Measurements from ENCODE around the gene KCNJ18.
"Not testable (repeated sequence)": the region's sequence is repeated elsewhere in the genome, so short reads cannot be mapped to it uniquely, and the experiment has no call there.

KCNJ18 gene

GRCh38 chr17:21710486-21710885 is 18.2 kb downstream of the KCNJ18 start:
- not testable (repeated sequence) for H3K36me3 ChIP-seq (ENCODE audit: control insufficient read depth, insufficient read depth, low read length); H3K4me1 ChIP-seq (ENCODE audit: control insufficient read depth, insufficient read depth, low read length, poor library complexity, severe bottlenecking); H3K27me3 ChIP-seq (replicated peaks; ENCODE audit: control insufficient read depth, insufficient read depth, low read length, poor library complexity, severe bottlenecking); H3K9me3 ChIP-seq (ENCODE audit: control insufficient read depth, low read length); DNase-seq; H3K27ac ChIP-seq (ENCODE audit: insufficient read depth, low read length, poor library complexity, severe bottlenecking); H3K4me3 ChIP-seq (ENCODE audit: insufficient read depth, low read depth, low read length, poor library complexity, severe bottlenecking)

DNA sequence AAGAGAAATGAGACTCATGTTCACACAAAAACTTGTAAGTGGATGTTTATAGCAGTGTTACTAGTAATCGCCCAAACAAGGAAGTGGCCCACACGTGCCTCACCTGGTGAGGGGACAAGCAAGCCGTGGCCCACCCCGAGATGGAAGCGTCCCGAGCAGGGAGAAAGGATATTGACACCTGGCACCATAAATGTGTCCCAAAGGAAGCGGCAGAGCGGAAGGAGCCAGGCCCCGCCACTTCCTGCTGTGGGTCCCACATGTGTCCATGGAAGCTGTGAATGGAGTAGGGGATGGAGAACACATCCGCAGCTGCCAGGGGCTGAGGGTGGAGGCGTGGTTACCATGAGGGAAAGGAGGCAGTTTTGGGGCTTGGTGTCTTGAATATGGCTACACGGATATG is 18.9 kb downstream of the KCNJ18 start:
- Histone ChIP-seq H3K27me3 (replicated peaks; ENCODE audit: control insufficient read depth, insufficient read depth, low read length, poor library complexity, severe bottlenecking) (no peaks in the 10 kb centered on the region), H3K27ac (ENCODE audit: insufficient read depth, low read length, poor library complexity, severe bottlenecking) (no peak overlapping the region), H3K36me3 (ENCODE audit: control insufficient read depth, insufficient read depth, low read length) (no peaks in the 10 kb centered on the region), H3K9me3 (ENCODE audit: control insufficient read depth, low read length) (no peaks in the 10 kb centered on the region), H3K4me3 (ENCODE audit: insufficient read depth, low read depth, low read length, poor library complexity, severe bottlenecking) (no peak overlapping the region), H3K4me1 (ENCODE audit: control insufficient read depth, insufficient read depth, low read length, poor library complexity, severe bottlenecking) (no peaks in the 10 kb centered on the region)
- DNase-seq: no peak

GRCh38 chr17:21713020-21713419 is 20.7 kb downstream of the KCNJ18 start:
- DNase-seq; H3K4me3 ChIP-seq (ENCODE audit: insufficient read depth, low read depth, low read length, poor library complexity, severe bottlenecking); H3K4me1 ChIP-seq (ENCODE audit: control insufficient read depth, insufficient read depth, low read length, poor library complexity, severe bottlenecking); H3K36me3 ChIP-seq (ENCODE audit: control insufficient read depth, insufficient read depth, low read length); H3K27me3 ChIP-seq (replicated peaks; ENCODE audit: control insufficient read depth, insufficient read depth, low read length, poor library complexity, severe bottlenecking); H3K27ac ChIP-seq (ENCODE audit: insufficient read depth, low read length, poor library complexity, severe bottlenecking); H3K9me3 ChIP-seq (ENCODE audit: control insufficient read depth, low read length): not testable (repeated sequence)

GRCh38 chr17:21713631-21714030 is 21.3 kb downstream of the KCNJ18 start:
- H3K9me3 ChIP-seq (ENCODE audit: control insufficient read depth, low read length); H3K36me3 ChIP-seq (ENCODE audit: control insufficient read depth, insufficient read depth, low read length); H3K4me3 ChIP-seq (ENCODE audit: insufficient read depth, low read depth, low read length, poor library complexity, severe bottlenecking); H3K27ac ChIP-seq (ENCODE audit: insufficient read depth, low read length, poor library complexity, severe bottlenecking); DNase-seq; H3K27me3 ChIP-seq (replicated peaks; ENCODE audit: control insufficient read depth, insufficient read depth, low read length, poor library complexity, severe bottlenecking); H3K4me1 ChIP-seq (ENCODE audit: control insufficient read depth, insufficient read depth, low read length, poor library complexity, severe bottlenecking): not testable (repeated sequence)

GRCh38 chr17:21714676-21715075 is 22.4 kb downstream of the KCNJ18 start:
- H3K27me3 ChIP-seq (replicated peaks; ENCODE audit: control insufficient read depth, insufficient read depth, low read length, poor library complexity, severe bottlenecking); H3K4me3 ChIP-seq (ENCODE audit: insufficient read depth, low read depth, low read length, poor library complexity, severe bottlenecking); H3K27ac ChIP-seq (ENCODE audit: insufficient read depth, low read length, poor library complexity, severe bottlenecking); H3K4me1 ChIP-seq (ENCODE audit: control insufficient read depth, insufficient read depth, low read length, poor library complexity, severe bottlenecking); H3K36me3 ChIP-seq (ENCODE audit: control insufficient read depth, insufficient read depth, low read length); H3K9me3 ChIP-seq (ENCODE audit: control insufficient read depth, low read length); DNase-seq: not testable (repeated sequence)

GRCh38 chr17:21715877-21716276 is 23.6 kb downstream of the KCNJ18 start:
- not testable (repeated sequence) for H3K4me1 ChIP-seq (ENCODE audit: control insufficient read depth, insufficient read depth, low read length, poor library complexity, severe bottlenecking); H3K4me3 ChIP-seq (ENCODE audit: insufficient read depth, low read depth, low read length, poor library complexity, severe bottlenecking); DNase-seq; H3K36me3 ChIP-seq (ENCODE audit: control insufficient read depth, insufficient read depth, low read length); H3K9me3 ChIP-seq (ENCODE audit: control insufficient read depth, low read length); H3K27me3 ChIP-seq (replicated peaks; ENCODE audit: control insufficient read depth, insufficient read depth, low read length, poor library complexity, severe bottlenecking); H3K27ac ChIP-seq (ENCODE audit: insufficient read depth, low read length, poor library complexity, severe bottlenecking)

GRCh38 chr17:21718971-21719370 is 26.6 kb downstream of the KCNJ18 start:
- DNase-seq; H3K4me1 ChIP-seq (ENCODE audit: control insufficient read depth, insufficient read depth, low read length, poor library complexity, severe bottlenecking); H3K27me3 ChIP-seq (replicated peaks; ENCODE audit: control insufficient read depth, insufficient read depth, low read length, poor library complexity, severe bottlenecking); H3K9me3 ChIP-seq (ENCODE audit: control insufficient read depth, low read length); H3K27ac ChIP-seq (ENCODE audit: insufficient read depth, low read length, poor library complexity, severe bottlenecking); H3K4me3 ChIP-seq (ENCODE audit: insufficient read depth, low read depth, low read length, poor library complexity, severe bottlenecking); H3K36me3 ChIP-seq (ENCODE audit: control insufficient read depth, insufficient read depth, low read length): not testable (repeated sequence)

GRCh38 chr17:21719511-21720226 is 27.3 kb downstream of the KCNJ18 start:
- not testable (repeated sequence) for H3K4me1 ChIP-seq (ENCODE audit: control insufficient read depth, insufficient read depth, low read length, poor library complexity, severe bottlenecking)

GRCh38 chr17:21720566-21720965 is 28.2 kb downstream of the KCNJ18 start:
- DNase-seq; H3K9me3 ChIP-seq (ENCODE audit: control insufficient read depth, low read length): not testable (repeated sequence)

More at GRCh38 chr17:21719511-21720226, 27.3 kb downstream of the KCNJ18 start:
- not testable (repeated sequence) for DNase-seq; H3K27ac ChIP-seq (ENCODE audit: insufficient read depth, low read length, poor library complexity, severe bottlenecking); H3K27me3 ChIP-seq (replicated peaks; ENCODE audit: control insufficient read depth, insufficient read depth, low read length, poor library complexity, severe bottlenecking); H3K36me3 ChIP-seq (ENCODE audit: control insufficient read depth, insufficient read depth, low read length); H3K4me3 ChIP-seq (ENCODE audit: insufficient read depth, low read depth, low read length, poor library complexity, severe bottlenecking); H3K9me3 ChIP-seq (ENCODE audit: control insufficient read depth, low read length)

GRCh38 chr17:21722268-21722667 is 29.9 kb downstream of the KCNJ18 start:
- not testable (repeated sequence) for H3K36me3 ChIP-seq (ENCODE audit: control insufficient read depth, insufficient read depth, low read length); DNase-seq; H3K27me3 ChIP-seq (replicated peaks; ENCODE audit: control insufficient read depth, insufficient read depth, low read length, poor library complexity, severe bottlenecking); H3K27ac ChIP-seq (ENCODE audit: insufficient read depth, low read length, poor library complexity, severe bottlenecking); H3K4me3 ChIP-seq (ENCODE audit: insufficient read depth, low read depth, low read length, poor library complexity, severe bottlenecking); H3K4me1 ChIP-seq (ENCODE audit: control insufficient read depth, insufficient read depth, low read length, poor library complexity, severe bottlenecking); H3K9me3 ChIP-seq (ENCODE audit: control insufficient read depth, low read length)

More at GRCh38 chr17:21720566-21720965, 28.2 kb downstream of the KCNJ18 start:
- H3K4me3 ChIP-seq (ENCODE audit: insufficient read depth, low read depth, low read length, poor library complexity, severe bottlenecking); H3K36me3 ChIP-seq (ENCODE audit: control insufficient read depth, insufficient read depth, low read length); H3K27ac ChIP-seq (ENCODE audit: insufficient read depth, low read length, poor library complexity, severe bottlenecking); H3K27me3 ChIP-seq (replicated peaks; ENCODE audit: control insufficient read depth, insufficient read depth, low read length, poor library complexity, severe bottlenecking); H3K4me1 ChIP-seq (ENCODE audit: control insufficient read depth, insufficient read depth, low read length, poor library complexity, severe bottlenecking): not testable (repeated sequence)

Measured in effector memory CD4-positive, alpha-beta T cell (primary cell).